Measurements from ENCODE around the gene ATRAID.
"Not testable (repeated sequence)": the region's sequence is repeated elsewhere in the genome, so short reads cannot be mapped to it uniquely, and the experiment has no call there.

ATRAID gene, protein sequence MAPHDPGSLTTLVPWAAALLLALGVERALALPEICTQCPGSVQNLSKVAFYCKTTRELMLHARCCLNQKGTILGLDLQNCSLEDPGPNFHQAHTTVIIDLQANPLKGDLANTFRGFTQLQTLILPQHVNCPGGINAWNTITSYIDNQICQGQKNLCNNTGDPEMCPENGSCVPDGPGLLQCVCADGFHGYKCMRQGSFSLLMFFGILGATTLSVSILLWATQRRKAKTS

DNA sequence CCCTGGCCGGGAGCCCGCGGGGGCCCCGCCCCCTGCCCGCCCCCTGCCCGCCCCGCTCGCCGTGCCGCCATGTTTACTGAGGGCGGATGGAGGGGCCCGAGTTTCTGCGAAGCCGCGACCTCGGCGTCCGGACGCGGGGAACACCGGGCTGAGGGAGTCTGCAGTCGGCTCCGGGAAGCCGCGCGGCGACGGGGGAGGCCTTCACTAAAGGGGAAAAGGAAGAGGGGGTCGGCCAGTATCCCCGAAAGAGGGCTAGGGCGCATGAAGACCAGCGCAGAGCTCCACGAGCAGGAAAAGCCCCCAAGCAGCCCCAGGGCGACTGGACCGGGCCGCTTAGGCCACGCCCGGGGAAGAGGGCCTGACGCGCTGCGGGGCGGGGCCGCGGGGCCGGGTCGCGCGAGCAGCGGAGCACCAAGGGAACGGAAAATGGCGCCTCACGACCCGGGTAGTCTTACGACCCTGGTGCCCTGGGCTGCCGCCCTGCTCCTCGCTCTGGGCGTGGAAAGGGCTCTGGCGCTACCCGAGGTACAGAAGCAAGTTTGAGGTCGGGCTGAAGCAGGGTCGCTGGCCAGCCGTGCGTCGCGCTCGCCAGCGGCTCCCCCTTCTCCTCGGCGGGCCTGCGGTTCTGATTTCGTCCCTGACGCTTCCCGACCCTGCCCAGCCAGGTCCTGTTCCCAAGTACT is at the start of gene ATRAID, which contains the start of gene SLC5A6:
Gene ATRAID, plus strand, starts transcription at position 99 of the 683 bp plus-strand sequence. Its CDS starts 328 bp downstream, at position 427.
Gene SLC5A6, minus strand, starts transcription at position 326 of the 683 bp plus-strand sequence. CDS start 4,618 bp downstream, outside the sequence.
- peak; percentile 86 for DNase-seq (ENCODE audit: low read depth)

DNA sequence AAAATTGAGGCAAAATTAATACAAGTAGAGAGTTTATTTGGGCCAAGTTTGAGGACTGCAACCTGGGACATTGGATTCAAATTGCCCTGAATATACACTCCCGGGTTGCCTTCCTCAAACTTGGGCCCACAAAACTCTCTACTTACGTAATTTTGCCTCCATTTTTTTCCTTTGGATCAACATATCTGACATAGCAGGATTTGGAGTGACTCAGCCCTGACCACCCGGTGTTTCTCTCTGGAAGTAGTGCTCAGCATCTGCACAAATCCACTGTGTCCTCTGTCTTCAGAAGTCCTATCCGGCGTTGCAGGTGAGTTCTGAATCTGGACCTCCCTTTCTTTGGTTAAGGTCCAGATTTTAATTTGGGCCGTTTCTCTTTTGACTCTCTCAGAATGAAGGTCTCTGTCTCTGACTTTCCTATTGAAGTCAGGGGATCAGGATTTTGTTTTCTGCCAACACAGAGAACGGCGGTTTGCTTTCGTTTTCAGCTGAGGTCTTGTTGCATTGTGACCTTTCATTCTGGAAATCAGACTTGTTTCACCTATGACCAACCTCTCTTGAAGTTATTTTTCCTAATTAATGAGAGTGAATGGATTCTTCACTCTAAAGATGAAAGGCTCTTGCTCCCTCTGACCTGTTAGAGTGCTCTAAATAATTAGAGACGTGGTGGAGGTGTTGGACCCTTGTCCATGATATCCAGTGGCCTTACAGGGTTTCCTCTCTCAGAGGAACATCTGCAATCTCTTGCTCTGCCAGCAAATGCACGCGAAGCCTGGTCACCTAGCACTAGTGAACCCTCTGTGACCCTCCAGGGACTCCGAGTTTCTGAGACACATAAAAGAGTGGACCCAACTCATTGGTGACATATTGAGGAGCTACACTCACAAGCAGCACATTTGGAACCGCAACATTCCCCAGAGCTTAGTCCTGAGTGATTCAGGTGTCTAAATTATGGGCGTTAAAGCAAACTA is 49.4 kb upstream of the ATRAID start:
- no peak for DNase-seq (ENCODE audit: low read depth)

GRCh38 chr2:27164960-27165763 is 46.7 kb upstream of the ATRAID start:
- DNase-seq (ENCODE audit: low read depth): no peak

DNA sequence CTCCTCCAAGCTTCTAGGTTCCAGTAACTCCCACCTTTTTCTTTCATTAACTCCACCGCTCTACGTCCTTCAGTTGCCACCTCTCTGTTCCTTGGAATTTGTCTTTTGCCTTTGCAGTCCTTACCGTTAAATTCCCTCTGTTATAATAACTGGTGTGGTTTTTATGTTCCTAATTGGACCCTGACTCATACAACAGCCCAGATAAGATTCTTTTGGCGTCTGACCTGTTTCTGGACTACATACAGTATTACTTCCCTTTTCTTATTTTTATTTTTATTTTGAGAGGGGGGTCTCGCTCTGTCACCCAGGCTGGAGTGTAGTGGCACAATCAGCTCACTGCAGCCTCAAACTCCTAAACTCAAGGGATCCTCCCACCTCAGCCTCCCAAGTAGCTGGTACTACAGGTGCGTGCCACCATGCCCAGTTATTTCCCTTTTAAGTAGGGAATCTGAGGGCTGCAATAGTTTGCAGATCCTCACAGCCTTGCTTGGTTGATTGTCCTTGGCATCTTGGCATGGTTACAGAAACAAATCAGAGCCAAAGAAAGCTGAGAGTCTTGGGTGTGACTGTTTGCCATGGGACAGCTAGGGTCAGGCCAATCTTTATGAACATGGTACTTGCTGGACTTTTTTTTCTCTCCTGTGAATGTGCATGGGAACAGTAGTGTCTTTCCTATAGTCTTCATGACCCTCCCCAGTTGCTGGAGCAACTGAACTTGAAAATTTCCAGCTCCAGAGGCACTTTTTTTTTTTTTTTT is 41.1 kb upstream of the ATRAID start:
- no peak for DNase-seq (ENCODE audit: low read depth)

GRCh38 chr2:27171351-27171848 is 40.4 kb upstream of the ATRAID start:
- no peak for DNase-seq (ENCODE audit: low read depth)

DNA sequence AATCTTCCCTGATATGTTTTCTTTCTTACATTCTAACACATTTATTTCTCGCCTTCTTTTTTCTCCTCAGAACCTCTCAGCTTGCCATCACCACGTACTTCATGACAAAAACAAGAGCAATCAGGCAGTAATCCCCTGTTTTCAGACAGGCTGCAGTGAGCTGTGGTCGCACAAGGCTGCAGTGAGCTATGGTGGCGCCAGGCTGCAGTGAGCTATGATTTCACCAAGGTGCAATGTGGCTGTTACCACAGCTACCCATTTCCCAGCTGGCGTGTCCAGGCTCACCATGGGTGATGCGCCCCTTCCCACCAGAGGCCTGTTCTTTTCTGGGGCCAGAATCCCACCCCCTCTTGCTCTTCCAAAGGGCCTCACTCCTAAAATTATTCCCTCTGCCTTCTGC is 37.2 kb upstream of the ATRAID start:
- DNase-seq (ENCODE audit: low read depth): no peak

- DNase-seq (ENCODE audit: low read depth): no peak
These were observed 36.5 kb upstream of the ATRAID start for GRCh38 chr2:27175330-27175729.

- DNase-seq (ENCODE audit: low read depth): not testable (repeated sequence)
These were observed 36.1 kb upstream of the ATRAID start for GRCh38 chr2:27175781-27176180.

DNA sequence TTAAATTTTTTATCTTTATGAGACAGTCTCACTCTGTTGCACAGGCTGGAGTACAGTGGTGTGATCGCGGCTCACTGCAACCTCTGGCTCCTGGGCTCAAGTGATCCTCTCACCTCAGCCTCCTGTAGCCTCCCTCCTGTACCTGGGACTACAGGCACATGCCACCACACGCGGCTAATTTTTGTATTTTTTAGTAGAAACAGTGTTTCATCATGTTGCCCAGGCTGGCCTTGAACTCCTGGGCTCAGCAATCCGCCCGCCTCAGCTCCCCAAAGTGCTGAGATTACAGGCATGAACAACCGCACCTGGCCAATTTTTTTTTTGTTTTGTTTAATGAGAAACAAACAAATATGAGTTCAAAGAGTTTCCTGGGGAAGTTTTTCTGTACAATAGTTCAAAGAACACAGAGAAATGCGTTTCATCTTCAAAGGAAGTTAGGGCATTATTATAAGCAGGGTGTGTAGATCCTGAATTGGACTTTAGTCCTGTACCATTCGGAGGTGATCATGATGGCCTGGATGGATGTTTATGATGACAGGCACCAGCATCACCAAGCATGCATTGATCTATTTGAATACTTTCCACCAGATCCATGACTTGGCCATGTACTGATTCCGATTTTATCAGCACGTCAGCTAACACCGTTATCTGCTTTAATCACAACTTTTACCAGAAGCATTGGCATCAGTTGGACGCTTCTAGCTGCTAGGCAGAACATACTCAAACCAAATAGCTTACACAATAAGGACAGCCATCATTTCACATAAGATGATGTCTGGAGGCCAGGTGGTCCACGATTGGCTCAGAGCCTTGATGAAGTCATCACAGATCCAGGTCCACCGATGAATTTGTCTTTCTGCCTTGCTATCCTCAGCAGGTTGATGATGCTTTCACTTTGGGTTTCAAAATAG is 34.1 kb upstream of the ATRAID start:
- DNase-seq (ENCODE audit: low read depth): no peak

DNA sequence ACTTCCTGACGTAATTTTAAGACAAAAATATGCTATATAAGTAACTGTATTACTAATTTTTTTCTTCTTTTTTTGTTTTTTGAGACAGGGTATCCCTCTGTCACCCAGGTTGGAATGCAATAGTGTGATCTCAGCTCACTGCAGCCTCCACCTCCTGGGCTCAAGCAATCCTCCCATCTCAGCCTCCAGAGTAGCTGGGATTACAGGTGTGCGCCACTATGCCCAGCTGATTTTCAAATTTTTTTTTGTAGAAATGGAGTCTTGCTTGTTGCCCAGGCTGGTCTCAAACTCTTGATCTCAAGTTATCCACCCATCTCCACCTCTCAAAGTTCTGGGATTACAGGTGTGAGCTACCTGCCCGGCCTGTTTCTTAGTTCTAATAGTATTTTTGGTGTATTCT is 33.4 kb upstream of the ATRAID start:
- DNase-seq (ENCODE audit: low read depth): no peak

GRCh38 chr2:27179344-27180000 is 32.4 kb upstream of the ATRAID start:
- no peak for DNase-seq (ENCODE audit: low read depth)

DNA sequence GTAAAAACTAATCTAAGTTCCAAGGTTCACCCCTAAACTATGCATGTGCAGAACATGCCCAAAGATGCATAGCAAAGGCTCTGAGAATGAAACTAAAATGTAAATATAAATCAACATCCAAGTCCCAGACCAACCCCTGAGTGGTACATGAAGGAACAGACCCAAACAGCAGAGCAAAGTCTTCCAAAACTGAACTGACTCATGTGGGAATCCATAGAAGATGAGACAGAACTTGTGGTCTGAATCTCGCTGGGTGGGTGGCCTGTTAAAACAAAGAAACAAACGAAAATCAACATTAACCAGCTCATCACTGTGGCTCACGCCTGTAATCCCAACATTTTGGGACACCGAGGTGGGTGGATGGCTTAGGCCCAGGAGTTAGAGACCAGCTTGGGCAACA is 29.5 kb upstream of the ATRAID start:
- no peak for DNase-seq (ENCODE audit: low read depth)

DNA sequence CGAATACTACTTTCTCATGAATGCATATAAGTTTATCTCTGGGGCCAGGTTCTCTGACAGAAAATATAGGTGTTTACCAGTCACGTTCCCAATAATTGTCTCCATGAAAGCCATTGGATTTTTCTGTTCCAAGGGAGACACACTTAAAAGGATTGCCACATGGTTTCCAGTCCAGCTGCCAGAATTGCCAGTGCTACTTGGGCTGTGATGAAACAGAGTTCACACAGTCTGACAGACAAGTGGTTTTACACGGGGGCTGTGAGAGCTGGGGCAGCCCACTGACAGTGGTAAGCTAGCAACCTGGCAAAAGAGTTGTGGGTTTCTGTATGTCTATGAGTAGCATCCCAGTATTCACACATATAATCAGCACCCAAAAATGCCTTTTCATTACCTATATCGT is 27.7 kb upstream of the ATRAID start:
- DNase-seq (ENCODE audit: low read depth): no peak

- DNase-seq (ENCODE audit: low read depth): no peak
These were observed 26.4 kb upstream of the ATRAID start for GRCh38 chr2:27185331-27186026.

- no peak for DNase-seq (ENCODE audit: low read depth)
These were observed 25.1 kb upstream of the ATRAID start for GRCh38 chr2:27186613-27187345.

GRCh38 chr2:27189989-27190388 is 21.9 kb upstream of the ATRAID start:
- DNase-seq (ENCODE audit: low read depth): no peak

DNA sequence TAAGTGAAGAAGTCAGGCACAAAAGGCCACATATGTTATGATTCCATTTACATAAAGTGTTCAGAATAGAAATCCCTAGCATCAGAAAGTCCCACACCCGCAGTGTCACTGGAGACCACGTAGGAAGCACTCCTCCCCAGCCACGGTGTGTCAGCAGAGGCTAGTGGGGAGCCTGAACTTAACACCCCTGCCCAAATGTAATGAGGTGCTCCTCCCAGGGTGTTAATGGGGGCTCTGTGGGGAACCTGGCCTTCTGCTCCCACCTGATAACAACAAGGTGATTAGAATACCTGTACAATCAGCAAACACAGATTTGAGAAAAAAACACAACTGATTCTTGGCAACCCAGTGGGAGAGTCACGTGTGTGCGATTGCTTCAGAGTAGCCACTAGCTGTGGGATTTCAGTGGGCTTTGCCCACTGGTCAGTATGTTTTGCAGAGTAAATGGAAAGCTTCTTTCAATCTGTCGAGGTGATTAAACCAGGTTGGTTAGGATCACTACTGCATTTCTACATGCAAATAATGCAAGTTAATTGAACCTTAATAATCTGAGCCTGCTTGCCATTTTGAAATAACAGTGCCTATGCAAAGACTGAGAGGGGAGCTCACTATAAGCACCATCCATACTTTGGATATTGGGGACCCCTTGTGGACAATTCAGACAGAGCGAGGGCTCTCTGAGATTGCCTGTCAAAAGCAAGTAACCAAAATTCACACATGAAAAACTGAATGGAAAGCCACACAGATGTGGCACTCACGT is 20.6 kb upstream of the ATRAID start:
- peak; percentile 16 for DNase-seq (ENCODE audit: low read depth)

Data from activated T-cell treated with anti-CD3 and anti-CD28 coated beads for 24 hours (primary cell).